Measurements from ENCODE around the gene COL27A1. TPM values are rescaled to one million over a fixed set of nuclear protein-coding genes. Genes with fewer than 3 reads are reported as not detected.

The COL27A1 gene
- total RNA-seq, 1 donor from 2014 or later = 4.4 TPM

DNA sequence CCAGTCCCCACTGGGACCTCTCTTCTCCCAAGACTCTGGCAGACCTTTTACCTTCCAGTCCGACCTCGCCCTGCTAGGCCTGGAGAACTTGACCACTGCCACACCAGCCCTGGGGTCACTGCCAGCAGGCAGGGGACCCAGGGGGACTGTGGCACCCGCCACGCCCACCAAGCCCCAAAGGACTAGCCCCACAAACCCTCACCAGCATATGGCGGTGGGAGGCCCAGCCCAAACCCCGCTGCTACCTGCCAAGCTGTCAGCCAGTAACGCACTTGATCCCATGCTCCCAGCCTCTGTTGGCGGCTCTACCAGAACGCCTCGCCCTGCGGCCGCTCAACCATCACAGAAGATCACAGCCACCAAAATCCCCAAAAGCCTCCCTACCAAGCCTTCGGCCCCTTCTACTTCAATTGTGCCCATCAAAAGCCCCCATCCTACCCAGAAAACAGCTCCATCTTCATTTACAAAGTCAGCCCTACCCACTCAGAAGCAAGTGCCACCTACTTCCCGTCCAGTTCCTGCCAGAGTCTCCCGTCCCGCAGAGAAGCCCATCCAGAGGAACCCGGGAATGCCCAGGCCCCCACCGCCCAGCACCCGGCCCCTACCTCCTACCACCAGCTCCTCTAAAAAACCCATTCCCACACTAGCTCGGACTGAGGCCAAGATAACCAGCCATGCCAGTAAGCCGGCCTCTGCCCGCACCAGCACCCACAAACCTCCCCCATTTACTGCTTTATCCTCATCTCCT lies 13.1 kb downstream of the COL27A1 start:
- no peak for DNase-seq (ENCODE audit: low read depth, low spot score)

DNA sequence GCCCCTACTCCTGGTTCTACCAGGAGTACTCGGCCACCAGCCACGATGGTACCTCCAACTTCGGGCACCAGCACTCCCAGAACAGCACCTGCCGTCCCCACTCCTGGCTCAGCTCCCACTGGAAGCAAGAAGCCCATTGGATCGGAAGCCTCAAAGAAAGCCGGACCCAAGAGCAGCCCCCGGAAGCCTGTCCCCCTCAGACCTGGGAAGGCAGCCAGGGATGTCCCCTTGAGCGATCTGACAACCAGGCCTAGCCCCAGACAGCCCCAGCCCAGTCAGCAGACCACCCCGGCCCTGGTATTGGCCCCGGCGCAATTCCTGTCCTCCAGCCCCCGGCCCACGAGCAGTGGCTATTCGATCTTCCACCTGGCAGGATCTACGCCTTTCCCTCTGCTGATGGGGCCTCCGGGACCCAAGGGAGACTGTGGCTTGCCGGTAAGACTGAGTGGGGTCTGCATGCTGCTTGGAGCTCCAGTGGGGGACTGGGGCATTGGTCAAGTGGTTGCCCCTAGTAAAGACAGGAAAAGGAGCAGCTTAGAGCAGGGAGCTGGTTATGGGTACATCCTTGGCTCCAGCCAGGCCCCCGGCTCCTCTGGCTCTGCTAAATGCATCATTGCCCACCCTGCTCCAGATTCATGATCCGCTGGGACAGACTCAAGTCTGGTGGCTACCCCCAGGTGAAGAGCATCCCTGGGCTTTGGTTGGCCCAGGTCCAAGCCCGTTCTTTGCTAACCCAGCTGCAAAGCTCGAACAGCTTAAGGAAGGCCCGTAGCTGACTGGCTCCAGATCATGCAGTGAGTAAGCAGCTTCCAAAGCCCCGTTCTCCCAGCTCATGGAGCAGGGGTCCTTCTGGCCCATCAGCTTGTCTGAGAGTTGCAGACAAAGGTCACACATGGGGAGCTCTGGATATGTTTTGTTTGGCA lies 14.0 kb downstream of the COL27A1 start:
- no peak for DNase-seq (ENCODE audit: low read depth, low spot score)

DNA sequence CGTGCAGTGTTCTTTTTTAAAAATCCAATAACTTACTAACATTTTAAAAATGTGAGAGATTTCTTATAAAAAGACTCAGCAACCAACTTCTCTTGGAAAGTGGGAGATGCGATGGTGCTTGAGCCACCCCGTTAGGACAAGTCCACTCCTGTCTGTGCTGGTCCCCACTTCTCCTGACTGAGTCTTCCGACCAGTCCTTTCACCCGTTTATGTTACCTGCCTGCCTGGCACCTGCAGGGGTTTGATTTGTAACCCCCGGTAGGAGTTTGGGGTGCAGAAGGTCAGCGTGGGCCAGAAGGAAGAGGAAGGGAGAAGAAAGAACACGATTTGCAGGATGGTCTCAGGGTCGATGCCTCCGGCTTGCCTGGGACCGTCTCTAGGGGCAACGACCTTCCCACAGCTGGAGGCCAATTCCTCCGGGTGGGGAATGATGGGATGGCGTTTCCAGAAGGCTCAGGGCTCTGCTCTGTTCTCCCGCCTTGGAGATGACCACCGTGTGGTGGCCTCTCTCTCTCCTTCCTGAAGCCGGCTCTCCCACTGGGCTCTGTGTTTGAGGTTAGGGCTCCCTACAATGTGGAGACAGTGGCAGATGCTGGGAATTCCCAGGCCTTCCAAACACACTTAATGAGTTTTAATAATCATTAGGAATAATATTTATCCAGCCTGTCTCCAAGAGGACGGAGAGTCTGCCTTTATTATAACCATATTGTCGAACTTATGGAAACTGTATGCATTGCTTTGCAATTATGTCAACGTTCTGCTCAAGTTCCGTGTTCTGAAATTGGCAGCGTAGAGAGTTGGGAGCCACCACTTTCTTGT lies 14.8 kb downstream of the COL27A1 start:
- DNase-seq (ENCODE audit: low read depth, low spot score) = no peak

DNA sequence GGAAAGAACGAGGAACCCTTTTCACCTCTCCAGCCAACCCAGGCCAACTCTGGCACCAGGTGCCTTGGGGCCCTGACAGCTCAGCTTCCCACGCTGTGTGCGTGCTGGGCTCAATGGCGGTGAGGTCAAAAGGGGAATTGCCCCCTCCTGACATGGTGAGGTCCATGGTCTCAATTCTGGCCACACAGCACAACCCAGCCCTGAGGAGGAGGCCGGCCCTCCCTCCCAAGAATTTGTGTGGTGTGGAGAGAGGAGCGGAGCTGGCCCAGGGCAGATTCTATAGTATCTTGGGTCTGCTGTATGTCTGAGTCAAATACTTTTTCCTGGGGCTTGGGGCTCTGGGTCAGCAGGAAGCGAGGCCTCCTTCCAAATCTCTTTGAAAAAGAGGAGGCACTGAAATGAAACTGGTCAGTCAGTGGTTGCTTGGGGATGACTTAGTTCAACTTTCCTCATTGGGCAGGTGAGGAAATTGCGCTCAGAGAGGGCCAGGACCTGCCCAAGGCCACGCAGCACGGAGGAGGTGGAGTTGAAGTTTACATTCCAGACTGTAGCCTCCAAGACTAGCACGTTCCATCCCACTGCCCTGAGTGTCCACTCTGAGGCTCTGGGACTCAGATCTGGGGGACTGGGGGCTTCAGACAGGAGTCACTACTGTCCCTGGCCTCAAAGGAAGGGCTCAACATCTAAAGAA lies 15.6 kb downstream of the COL27A1 start:
- DNase-seq (ENCODE audit: low read depth, low spot score) = no peak

DNA sequence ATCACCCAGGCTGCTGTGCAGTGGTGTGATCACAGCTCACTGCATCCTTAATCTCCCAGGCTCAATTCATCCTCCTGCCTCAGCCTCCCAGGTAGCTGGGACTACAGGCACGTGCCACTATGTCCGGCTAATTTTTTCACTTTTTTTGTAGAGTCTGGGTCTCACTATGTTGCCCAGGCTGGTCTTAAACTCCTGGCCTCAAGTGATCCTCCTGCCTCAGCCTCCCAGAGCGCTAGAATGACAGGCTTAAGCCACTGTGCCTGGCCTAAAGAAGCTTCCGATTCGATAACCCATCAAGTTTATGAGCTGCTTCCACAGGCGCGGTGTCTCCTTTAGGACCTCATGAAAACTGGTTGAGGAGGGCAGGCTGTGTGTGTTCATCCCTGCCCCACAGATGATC lies 16.2 kb downstream of the COL27A1 start:
- DNase-seq (ENCODE audit: low read depth, low spot score) = no peak

DNA sequence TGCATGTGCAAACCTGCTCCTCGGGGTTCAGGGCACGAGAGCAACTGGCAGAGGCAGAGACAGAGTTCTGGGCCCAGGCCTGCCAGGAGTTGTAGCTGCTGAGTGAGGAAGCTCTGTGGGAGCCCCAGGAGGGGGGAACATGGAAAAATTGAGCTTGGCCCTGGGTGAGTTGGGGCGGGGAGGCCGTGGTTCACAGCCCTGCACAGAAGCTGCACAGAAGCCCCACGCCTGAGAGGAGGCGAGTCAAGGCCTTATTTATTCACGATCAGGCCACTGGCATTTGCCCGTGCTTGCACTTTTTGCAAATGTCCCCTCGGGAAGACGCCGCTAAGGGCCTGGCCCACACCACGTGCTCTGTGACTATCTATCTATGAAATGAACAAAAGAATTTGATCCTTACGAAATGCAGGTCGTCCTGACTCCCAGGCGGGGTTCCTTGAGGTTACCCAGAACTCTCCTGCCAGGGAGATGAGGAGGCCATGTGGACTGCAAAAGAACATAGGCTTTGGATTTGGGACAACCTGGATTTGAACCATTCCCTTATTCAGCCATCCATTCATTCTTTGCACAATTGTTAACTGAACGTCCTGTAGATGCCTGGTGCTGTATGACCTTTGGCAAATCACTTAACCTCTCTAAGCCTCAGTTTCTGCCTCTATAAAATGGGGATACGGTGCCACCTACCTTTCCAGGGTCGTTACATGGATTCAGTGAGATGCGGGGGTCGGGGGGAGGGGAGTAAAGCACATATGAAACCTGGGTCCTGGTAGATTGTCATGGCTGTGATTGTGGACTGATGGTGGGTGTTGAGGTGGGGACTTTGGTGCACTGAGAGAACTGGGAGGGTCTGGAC lies 17.9 kb downstream of the COL27A1 start:
- no peak for DNase-seq (ENCODE audit: low read depth, low spot score)

DNA sequence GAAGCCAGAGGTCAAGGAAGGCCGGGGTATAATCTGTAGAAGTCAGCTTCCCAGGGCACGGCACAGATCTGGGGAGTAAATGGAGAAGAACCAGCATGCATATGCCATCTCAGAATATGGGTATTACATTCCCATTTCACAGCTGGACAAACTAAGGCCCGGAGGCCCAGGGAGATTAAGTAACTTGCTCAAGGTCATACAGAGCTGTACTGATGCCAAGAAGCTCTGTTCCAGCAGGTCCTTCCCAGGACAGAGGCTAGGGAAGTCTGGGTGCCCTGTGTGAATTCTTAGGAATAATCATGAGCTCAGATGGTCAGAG lies 19.2 kb downstream of the COL27A1 start:
- DNase-seq (ENCODE audit: low read depth, low spot score) = no peak

DNA sequence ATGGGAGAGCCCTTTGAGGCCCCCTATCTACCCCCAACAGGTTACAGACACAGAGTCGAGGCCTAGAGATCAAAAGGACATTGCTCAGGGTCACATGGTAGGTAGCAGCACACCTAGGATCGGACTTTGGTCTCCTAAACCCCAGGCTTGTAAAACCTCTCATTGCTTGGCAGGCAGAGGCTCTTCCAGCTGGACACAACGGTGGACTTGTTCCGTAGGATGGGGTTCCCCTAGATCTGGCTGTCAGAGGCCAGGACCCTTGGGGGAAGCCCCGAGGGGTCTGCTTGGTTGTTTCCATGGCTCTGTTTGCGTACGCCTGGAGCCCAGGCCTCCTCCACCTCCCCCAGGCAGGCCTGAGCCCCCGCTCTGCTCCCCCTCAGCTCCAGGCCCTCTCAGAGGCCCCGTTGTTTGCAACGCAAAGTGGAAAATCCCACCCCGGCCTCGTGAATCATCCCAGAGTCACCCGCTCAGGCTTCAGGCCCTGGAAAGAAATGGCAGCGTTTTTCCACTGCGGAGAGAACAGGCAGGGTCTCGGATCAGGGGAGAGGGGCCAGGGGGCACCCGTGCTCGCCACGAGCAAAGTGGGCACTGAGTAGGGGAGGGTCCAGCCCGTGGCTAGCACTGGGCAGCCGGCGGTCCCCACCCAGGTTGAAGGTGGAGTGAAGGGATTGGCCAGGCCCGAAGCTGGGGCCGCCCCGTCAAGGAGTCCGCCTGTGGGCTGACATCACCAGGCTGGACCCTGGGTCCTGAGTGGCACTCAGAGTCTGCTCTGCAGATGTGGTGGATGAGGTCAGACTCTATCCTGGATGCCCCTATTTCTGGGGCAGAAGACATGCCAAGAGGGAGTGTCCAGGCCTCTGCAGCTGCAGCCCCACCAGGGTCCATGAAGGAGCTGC lies 19.8 kb downstream of the COL27A1 start:
- DNase-seq (ENCODE audit: low read depth, low spot score) = no peak

DNA sequence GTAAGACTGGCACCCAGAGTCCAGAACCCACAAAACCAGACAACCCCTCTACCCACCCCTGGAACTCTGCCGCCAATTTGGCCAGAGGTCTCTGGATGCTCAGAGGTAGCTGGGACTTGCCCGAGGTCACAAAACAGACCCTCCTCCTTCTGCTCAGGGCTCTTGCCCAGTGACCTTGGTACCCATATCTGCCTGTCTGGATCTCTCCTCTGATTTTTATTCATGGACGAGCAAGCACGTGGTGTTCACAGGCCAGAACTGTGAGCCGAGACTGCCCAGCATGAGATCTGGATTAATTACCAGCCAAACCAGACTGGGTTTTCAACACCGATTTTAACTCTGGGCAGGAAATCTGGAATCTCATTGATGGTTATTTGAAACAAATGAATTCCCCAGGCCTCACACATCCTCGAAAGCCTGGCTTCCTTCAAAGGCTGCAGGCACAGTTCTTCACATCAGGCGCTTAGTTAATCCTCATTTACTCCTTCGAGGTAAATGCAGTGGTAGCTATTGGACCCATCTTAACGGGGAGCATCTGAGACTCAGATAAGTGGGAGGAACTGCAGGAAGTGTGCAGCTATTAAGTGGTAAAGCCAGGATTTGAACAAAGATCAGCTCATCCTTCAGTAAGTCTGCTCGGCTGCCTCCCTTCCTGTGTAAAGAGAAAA lies 21.4 kb downstream of the COL27A1 start:
- DNase-seq (ENCODE audit: low read depth, low spot score) = no peak

DNA sequence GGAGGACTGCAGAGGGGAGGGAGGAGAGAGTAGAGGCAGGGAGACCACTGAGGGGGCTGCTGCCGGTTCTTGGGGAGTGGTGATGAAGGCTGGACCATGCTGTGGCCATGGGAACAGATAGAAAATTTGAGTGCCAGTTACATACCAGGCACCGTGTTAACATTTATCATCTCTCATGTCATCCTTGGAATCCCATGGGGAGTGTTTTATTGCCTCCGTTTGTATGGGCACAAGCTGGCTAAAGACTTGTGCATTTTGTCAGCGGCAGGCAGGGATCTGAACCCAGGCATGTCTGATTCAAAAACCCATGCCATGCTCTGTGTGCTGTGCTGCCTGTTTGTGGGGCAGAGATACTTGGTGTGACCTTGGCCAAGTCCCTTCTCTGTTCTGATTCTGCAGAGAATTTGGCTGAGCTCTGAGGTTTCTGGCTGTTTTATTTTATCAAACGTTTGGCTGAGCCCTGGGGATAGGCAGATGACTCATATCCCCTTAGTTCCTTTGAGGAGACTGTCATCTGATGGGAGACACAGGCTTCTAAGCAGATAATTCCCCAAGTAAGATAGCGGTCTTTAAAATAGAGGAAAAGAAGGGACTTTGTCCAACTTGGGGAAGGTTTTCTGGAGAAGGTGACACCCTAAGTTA lies 22.2 kb downstream of the COL27A1 start:
- DNase-seq (ENCODE audit: low read depth, low spot score) = no peak

DNA sequence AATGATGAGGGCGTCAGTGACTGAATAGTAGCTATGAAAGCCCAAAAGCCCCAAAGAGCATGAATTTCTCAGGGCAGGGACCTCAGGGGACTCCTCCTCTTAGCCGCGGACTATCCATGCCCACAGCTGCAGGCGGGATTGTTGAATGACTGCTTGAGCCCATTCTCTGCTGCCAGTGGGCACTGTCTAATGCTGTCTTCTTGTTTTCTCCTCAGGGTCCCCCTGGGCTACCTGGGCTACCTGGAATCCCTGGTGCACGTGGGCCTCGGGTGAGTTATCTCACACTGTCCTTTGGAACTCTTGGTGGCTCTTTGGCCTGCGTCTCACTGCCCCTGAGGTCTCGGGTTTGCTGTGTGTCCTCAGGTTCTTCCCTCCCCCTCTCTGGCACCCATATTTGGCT lies 22.7 kb downstream of the COL27A1 start:
- no peak for DNase-seq (ENCODE audit: low read depth, low spot score)

DNA sequence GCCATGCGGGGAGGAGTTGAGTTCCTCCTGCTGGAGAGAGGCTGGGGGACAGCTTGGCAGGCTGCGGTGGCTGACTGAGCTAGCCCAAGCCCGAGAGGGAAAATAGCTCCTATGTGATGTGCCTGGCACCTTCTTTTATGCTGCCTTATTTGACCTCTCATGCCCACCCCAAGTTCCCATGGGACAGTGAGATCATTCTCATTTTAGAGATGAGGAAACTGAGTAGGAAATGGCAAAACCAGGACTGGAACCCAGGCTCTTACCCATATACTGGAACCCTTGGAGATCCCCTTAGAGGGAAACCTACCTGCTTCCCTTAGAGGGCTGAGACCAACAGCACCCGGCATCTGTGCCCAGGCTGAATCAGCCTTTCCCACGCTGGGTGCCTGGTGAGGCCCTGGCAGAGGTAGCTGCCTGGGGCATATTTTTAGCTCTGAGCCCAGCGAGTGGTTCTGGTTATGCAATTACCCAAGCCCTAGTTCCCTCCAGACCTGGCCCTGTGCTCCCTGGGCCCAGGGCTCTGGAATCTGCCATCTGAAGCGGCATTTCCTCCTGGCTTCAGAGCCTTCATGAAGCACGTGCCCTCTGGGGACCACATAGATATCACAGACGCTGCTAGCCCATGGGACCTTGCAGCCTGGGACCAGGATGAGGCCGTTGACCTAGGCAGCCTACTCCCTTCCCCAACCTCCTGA lies 23.6 kb downstream of the COL27A1 start:
- no peak for DNase-seq (ENCODE audit: low read depth, low spot score)

DNA sequence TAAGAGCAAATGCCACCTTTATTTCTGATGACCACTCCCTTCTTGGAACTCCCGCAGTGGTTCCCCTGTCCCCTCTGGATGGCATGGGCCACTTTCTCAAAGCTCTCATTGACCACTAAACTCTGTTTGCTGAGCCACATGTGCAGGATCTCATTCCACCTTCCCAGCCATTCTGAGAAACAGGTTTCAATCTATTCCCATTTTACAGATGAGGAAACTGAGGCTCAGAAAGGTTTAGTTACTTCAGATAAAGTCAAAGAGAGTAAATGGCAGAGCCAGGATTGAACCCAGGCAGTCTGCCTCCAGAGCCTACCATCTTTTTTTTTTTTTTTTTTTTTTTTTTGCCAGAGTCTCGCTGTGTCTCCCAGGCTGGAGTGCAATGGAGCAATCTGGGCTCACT lies 24.2 kb downstream of the COL27A1 start:
- DNase-seq (ENCODE audit: low read depth, low spot score) = no peak

DNA sequence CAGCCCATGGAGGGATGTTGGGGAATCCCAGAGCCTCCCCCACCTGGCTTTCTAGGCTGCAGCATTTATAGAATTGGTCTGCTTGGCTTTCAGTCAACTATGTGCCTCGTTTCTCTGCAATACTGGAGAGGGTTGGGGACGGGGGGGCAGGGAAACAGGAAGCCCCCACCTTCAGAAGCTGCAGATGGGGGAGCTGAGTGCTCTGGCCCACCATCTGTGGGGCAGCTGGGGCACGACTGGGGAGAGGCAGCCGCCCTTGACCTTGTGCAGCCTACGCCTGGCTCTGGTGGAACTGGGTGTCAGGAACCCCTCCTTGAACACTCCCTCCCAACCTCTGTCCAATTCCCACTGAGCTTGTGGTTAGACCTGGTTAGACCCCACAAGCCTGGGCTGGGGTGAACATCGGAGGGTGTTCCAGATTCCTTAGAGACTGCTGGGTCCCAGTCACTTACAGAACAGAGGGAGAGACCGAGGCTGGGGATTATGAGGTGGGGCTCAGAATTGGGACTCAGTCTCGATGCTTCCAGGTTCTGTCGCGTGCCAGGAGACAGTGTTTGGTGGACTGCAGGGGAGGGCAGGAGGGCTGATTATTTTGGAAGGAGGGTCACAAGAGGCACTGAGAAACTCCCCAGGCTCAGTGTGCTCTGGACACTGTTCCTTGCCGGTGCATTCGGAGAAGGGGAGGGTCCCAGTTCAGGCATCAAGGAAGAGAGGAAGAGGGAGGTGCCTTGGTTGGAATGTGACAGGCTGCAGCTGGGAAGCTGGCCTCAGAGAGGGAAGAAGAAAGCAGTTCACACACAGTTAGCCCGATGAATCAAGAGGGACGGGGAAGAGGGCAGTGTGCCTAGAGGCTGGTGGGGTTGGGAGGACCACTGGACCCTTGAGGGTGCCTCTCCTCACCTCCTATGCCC lies 25.6 kb downstream of the COL27A1 start:
- DNase-seq (ENCODE audit: low read depth, low spot score) = no peak

DNA sequence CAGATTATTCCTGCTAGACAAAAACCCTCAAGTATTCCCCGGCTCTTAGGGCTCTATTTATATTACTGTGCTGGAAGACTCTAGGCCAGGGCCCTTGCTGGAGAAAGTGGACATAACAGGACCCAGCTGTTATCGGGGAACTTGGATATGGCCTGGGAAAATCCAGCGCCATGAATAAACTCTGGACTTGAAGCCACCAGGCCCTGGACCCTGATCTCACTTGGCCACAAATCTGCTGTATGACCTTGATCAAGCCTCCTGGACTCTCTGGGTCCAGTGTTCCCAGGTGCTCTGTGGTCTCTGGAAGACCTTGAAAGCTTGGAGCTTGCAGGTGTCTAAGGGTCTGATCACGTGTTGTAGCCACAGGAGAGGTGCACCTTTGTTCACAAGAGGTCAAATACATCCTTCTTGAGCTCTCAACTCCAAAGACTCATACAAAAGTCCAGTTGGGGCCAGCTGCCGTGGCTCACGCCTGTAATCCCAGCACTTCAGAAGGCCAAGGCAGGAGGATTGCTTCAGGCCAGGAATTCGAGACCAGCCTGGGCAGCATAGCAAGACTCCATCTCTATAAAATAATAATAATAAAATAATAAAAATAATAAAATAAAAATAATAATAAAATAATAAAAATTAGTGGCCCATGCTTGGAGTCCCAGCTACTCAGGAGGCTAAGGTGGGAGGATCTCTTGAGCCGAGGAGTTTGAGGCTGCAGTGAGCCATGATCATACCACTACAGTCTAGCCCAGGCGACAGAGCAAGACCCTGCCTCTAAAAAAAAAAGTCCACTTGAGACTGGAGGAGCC lies 26.5 kb downstream of the COL27A1 start:
- no peak for DNase-seq (ENCODE audit: low read depth, low spot score)

DNA sequence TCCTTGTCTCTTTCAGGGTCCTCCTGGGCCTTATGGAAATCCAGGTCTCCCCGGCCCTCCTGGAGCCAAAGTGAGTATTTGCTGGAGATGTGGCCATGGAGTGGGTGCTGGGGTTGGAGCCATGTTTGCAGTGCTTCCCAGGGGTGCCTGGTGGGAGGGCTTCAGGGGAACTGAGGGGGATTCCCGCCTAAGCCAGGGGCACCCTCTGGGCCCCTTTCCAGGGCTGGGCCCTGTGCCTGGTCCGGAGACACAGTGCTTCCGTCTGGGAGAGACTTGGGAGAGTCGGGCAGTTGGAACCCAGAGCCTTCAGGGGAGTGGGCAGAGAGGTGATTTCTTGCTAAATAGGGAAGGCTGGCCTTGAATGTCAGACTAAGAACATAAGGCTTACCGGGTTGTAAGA lies 27.7 kb downstream of the COL27A1 start:
- DNase-seq (ENCODE audit: low read depth, low spot score) = no peak
